IMR-90 (cell line): ENCODE data around the gene VPS13A.

Experiments used
- BHLHE40 ChIP-seq: fragments of 150-350 bp; IDR thresholded peaks from 2 replicates; pipeline ENCODE4 v1.6.1; 2016; ENCODE audit warnings: mild to moderate bottlenecking, low read depth, low read length
- CEBPB ChIP-seq: IDR thresholded peaks from 2 replicates; pipeline ENCODE4 v1.6.1; 2012; ENCODE audit warnings: low read depth, low read length, improper control_type of control experiment
- CHD1 ChIP-seq: IDR thresholded peaks from 2 replicates; pipeline ENCODE4 v1.6.1; 2012; ENCODE audit warnings: low read depth, low read length, improper control_type of control experiment
- CTCF ChIP-seq: conservative IDR thresholded peaks from 2 replicates; pipeline ENCODE4 v1.5.1; 2012; ENCODE audit warnings: mild to moderate bottlenecking, low read depth, low read length, improper control_type of control experiment
- ELK1 ChIP-seq: fragments of 150-350 bp; IDR thresholded peaks from 2 replicates; pipeline ENCODE4 v1.6.1; 2016; ENCODE audit warnings: low read depth, mild to moderate bottlenecking, low read length, moderate library complexity, borderline replicate concordance
- FOS ChIP-seq: fragments of 150-350 bp; IDR thresholded peaks from 2 replicates; pipeline ENCODE4 v1.6.1; 2016; ENCODE audit warnings: low read depth, low read length
- MAZ ChIP-seq: IDR thresholded peaks from 2 replicates; pipeline ENCODE4 v1.6.1; 2012; ENCODE audit warnings: low read depth, mild to moderate bottlenecking, low read length, improper control_type of control experiment, moderate library complexity, borderline replicate concordance
- MXI1 ChIP-seq: IDR thresholded peaks from 2 replicates; pipeline ENCODE4 v1.6.1; 2012; ENCODE audit warnings: low read depth, mild to moderate bottlenecking, low read length, moderate library complexity, borderline replicate concordance
- NFE2L2 ChIP-seq: fragments of 150-350 bp; IDR thresholded peaks from 2 replicates; pipeline ENCODE4 v1.6.1; 2016; ENCODE audit warnings: low read depth, mild to moderate bottlenecking, low read length
- POLR2A ChIP-seq: IDR thresholded peaks from 2 replicates; pipeline ENCODE4 v1.6.1; 2012; ENCODE audit warnings: mild to moderate bottlenecking, low read depth, low read length
- RAD21 ChIP-seq: IDR thresholded peaks from 2 replicates; pipeline ENCODE4 v1.6.1; 2012; ENCODE audit warnings: low read length, improper control_type of control experiment
- RFX5 ChIP-seq: IDR thresholded peaks from 2 replicates; pipeline ENCODE4 v1.8.0; 2012; ENCODE audit warnings: low read depth, mild to moderate bottlenecking, low read length, moderate library complexity
- SMC3 ChIP-seq: fragments of 150-350 bp; IDR thresholded peaks from 2 replicates; pipeline ENCODE4 v1.6.1; 2016; ENCODE audit warnings: low read depth, mild to moderate bottlenecking, antibody characterized with exemption, low read length, moderate library complexity

- TF ChIP-seq CTCF (no peak), POLR2A (no peak), MXI1 (no peak), ELK1 (no peak), RFX5 (no peak), NFE2L2 (no peak), CEBPB (no peak), BHLHE40 (no peak), SMC3 (no peak), MAZ (no peak), FOS (no peak), RAD21 (no peak), CHD1 (no peak)
Measured at GRCh38 chr9:77212801-77213200, 35.5 kb downstream of the VPS13A start.
